ENCODE results near the gene AIFM2.

Gene AIFM2

DNA sequence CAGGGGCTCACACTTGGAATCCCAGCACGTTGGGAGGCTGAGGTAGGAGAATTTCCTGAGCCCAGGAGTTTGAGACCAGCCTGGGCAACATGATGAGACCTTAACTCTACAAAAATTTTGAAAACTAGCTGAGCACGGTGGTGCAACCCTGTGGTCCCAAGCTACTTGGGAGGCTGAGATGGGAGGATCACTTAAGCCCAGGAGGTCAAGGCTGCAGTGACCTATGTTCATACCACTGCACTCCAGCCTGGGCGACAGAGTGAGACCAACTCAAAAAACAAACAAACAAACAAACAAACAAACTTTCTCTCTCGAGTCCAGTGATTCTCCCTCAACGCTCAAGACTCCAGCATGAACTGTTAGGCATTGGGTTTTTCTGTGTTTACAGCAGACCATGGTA, 15.9 kb upstream of the AIFM2 start:
- DNase-seq (ENCODE audit: low read depth, low spot score), result no peak
- H3K4me3 ChIP-seq (ENCODE audit: low read length), result no peak overlapping the region

DNA sequence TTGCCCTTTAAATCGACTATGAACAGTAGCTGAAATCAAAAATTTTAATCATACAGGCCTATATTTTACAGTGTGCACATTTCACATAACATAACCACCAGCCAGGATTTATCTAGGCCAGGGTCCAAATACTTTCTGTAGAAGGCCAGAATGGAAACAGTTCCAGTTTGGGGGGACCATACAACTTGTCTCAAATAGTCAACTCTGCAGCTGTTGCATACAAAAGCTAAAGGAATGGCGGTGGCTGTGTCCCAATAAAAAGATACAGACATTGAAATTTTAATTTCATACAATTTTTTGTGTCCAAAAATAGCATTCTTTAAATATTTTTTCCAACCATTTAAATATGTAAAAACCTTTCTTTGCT, 14.6 kb upstream of the AIFM2 start:
- H3K4me3 ChIP-seq (ENCODE audit: low read length), result peak overlapping the region; percentile 75
- no peak for DNase-seq (ENCODE audit: low read depth, low spot score)

DNA sequence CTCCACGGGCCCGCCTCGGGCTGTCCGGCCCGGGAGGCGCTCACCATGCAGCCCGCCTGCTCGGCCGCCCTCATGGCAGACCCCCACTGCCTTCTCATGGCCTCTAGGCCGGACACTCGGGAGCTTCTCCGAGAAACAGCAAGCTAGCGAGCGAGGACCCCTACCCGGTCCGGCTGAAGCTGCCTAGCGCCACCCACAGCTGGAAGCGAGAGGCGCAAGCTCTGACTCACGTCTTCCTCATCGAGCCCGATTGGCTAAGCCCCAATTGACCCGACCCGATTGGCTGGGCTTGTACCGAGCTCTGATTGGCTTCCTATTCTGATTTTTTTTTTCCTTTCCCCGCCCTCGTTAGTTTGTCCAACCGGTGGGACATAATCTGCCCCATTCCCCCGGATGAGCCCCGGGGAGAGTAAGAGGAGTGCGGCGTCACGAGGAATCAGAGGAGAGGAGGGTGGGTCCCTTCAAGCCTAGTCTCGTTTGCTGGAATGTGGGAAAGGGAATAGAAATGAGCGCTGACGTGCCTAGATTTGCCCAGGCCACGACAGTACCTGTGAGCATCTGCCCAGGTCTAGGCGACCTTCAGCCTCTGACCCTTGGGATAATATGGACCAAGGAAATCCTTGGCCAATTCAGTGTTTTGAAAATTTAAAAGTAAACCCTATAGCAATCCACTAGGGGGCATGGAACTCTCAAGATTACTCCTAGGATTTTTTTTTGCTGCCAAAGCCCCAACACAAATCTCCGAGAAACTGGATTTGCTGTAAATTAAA, 14.0 kb upstream of the AIFM2 start, which contains the start of gene TYSND1:
Gene TYSND1, minus strand, starts transcription at position 212 of the 770 bp plus-strand sequence. Its CDS starts 114 bp downstream, at position 98.
- H3K4me3 ChIP-seq (ENCODE audit: low read length), result peak within 1 kb of the TSS; percentile 75
- peak; percentile 97 for DNase-seq (ENCODE audit: low read depth, low spot score)

DNA sequence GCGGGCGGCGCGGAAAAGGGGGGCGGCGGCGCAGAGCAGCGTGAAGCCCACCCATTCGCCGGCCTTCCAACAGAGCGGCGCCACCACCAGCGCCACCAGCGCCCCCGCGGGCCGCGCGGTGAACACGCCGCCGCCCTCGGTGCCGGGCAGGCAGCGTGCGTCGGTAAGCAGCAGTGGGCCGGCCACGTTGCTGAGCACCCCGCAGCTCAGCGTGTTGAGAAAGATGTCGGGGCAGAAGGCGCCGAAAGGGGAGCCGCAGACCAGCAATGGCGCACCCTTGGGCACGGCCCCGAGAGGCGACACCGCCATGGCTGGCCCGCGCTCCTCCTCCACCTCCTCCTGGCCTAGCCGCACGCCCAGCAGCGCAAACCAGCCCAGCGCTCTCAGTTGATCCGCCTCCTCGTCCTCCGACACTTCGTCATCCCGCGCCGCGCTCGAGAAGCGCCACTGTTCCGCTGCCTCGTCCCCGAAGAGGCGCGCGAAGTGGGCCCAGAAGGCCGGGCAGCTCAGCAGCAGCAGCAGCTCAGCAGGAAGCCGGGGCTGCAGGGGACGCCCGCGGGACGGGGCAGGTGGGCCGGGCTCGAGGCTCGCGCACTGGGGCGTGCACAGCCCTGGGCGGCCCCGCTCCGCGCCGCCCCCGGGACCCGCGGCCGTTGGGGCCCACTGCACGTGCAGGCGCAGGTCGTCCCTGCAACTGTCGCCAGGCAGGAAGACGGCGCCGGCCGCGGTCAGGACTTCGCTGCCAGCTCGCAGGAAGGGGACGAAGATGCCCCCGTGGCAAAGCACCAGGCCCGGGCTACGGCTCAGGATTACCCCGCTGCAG, 13.3 kb upstream of the AIFM2 start:
- DNase-seq (ENCODE audit: low read depth, low spot score), result peak; percentile 37
- H3K4me3 ChIP-seq (ENCODE audit: low read length), result peak overlapping the region; percentile 75

DNA sequence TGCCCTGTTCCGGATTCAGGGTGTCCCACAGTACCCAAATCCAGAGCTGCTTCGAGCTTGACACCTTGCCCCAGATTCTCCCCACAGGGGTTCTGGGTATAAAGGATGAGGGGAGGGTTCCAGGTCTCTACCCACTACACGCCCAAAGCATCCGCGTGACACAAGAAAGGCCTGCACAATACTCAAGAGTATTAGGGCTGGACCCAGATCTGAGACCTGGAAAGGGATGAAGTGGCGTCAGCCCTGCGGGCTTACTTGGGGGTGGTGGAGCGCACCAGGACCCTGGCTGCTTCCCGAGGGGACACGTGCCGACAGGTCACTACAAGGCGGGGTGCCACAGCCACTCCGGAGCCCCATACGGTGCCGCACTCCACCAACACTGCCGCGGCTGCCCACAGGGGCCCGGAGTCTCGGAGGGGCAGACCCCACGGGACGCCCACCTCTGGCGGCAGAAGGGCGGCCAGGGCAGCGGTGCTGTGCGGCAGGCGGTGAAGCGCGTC, 12.6 kb upstream of the AIFM2 start:
- no peak for DNase-seq (ENCODE audit: low read depth, low spot score)
- H3K4me3 ChIP-seq (ENCODE audit: low read length), result peak overlapping the region; percentile 75

DNA sequence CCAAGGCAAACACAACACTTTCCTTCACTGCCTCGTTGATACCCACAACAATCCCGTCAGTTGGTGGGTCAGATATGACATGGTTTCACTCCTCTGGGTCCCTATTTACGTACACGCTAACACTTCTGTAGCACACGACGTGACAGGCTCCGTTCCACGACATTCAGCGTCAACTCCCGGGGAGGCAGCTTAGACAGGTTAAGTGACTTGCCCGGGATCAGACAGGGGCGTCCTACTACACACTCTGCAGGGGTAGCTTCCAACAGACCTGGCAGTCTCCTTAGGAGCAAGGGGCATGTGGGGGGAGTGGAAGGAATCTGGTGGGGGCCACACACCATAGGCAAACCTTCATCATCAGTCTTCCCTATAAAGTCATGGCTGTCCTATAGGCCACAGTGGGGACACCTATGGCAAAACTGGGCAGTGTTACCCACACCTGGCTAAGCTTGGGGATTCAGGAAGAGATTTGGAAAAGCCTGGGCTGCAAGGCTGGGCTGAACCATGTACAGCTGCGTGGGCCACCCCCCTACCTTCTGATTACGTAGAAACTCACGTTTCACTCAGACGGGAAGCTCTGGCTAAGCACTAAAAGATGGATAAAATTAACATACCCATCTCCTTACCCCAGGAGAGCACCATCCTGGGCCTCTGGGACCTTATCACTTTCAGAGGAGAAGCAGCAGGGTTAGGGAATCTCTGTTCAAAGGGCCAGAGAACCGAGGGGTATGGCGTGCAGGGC, 11.9 kb upstream of the AIFM2 start:
- no peak overlapping the region for H3K4me3 ChIP-seq (ENCODE audit: low read length)
- no peak for DNase-seq (ENCODE audit: low read depth, low spot score)

DNA sequence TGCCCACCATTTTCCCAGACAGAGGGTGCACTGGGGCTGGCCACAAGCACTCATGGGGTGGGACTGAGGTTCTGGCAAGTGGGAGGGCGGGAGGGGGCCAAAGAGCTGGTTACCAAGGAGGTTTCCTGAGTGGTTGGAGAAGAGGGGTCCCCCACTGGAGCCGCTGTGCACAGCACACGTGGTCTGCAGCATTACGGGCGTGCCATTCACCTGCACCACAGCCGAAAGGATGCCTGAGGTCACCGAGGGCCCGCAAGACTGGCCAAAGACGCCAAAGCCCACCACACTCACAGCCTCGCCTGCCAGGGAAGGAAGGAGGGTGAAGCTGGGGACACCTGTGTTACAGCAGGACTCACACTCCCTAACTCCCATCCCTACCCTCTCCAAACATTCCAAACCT, 9.9 kb upstream of the AIFM2 start:
- H3K4me3 ChIP-seq (ENCODE audit: low read length), result no peak overlapping the region
- DNase-seq (ENCODE audit: low read depth, low spot score), result no peak

DNA sequence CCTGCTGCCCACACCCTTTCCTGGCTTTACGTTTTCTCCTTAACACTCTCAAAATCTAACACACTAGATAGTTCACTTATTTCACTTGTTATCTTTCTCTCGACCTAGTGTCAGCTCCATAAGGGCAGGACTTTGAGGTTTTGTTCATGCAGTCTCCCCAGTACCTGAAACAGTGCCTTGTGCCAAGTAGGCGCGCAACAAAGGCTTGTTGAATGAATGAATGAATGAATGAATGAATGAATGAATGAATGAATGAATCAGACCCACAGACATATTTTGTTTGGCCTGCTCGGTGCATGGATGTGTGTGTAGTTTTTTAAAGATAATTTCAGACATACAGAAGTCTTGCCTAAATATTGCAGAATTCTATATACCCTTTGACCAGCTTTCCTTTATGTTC, 7.7 kb upstream of the AIFM2 start:
- no peak for DNase-seq (ENCODE audit: low read depth, low spot score)
- H3K4me3 ChIP-seq (ENCODE audit: low read length), result no peak overlapping the region

DNA sequence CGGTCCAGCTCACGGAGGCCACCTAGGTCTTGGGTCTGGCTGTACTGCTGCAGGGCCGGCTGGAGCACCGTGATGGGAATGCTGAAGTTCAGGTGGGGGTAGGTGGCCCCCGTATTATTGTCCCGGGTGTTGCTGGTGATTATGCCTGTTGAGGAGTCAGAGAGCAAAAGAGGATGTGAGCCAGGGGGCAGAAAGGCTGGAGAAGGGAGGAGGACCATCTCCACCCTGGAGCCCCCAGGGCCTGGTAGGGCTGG, 7.3 kb upstream of the AIFM2 start:
- DNase-seq (ENCODE audit: low read depth, low spot score), result no peak
- no peak overlapping the region for H3K4me3 ChIP-seq (ENCODE audit: low read length)

DNA sequence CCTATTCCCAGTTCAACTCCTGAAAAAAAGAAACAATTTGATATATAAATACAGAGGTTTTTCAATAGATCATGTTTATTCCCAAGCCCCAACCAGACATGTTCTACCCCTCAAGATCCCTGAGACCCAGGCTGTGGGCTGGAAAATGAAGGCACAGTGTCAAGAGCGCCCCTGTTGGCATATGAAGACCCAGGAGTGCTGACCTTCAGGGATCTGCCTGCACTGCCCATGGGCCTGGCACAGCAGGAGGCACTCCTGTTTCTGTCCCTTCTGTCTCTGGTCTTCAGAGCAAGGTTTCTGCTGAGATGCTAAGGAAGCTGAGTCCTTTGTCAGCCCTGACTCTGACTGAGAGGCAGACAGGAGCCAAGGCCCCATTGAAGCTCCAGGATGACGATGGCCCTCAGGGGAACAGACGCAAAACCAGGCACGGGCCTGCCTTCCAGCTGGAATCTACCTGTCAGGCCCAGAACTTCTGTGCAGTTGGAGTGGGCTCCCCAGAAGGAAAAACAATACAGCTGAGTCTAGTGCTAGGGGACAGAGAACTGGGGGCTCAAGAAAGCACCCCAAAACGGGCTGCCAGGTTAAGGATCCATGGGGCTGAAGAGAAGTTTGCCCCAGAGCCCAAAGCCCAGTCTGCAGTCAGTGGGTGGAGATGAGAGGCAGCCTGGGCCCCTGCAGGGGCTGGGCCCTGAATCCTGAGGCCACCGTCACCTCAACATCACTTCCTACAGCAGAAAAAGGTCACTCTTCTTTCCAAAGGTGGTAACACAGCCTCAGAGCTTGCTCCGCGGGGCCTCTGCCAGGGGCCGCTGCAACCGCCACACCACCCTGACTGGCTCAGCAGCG, 6.7 kb upstream of the AIFM2 start:
- no peak for DNase-seq (ENCODE audit: low read depth, low spot score)
- H3K4me3 ChIP-seq (ENCODE audit: low read length), result no peak overlapping the region

DNA sequence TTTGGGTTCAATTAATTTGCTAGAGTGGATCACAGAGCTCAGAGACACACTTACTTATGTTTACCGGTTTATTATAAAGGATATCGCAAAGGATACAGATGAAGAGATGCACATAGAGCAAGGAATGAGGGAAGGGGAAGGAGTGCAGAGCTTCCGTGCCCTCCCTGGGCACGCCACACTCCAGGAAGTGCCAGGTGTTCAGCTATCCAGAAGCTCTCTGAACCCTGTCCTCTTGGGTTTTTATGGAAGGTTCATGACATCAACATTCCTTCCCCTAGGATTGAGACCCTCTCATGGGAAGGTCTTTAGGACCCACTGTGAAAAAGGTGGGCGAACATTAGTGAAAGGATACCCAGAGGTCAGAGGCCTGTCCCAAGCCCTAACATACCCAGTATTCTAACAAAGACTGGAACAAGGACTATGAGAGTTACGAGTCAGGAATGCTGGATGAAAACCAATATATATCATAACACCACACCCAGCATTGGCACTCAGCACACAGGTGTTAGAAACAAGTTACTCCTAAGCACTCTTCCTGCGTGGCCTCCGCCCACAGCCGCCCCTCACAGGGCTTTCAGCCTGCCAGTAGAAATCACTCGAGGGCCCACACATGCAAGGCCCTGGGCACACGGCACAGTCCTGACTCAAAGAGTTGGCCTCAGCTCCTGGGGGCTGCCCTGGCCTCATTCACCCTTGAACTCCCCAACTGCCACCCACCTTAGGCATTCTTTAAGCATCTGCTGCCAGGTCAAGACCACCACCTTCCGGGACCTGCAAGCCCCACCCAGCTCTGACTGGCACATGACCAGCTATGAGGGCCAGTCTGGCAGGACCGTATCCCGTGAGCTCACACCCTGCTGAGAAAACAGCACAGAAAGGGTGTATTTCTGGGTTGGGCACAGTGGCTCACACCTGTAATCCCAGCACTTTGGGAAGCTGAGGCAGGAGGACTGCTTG, 5.6 kb upstream of the AIFM2 start:
- no peak overlapping the region for H3K4me3 ChIP-seq (ENCODE audit: low read length)
- no peak for DNase-seq (ENCODE audit: low read depth, low spot score)

DNA sequence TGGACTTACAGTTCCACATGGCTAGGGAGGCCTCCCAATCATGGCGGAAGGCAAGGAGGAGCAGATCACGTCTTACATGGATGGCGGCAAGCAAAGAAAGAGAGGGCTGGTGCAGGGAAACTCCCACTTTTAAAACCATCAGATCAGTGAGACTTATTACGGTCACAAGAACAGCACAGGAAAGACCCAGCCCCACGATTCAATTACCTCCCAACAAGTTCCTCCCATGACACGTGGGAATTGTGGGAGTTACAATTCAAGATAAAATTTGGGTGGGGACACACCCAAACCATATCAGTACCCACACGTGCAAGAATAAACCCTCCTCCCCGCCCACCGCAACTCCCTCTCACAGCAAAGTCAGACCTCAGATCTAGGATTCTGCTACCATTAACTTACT, 4.5 kb upstream of the AIFM2 start:
- DNase-seq (ENCODE audit: low read depth, low spot score), result no peak
- H3K4me3 ChIP-seq (ENCODE audit: low read length), result no peak overlapping the region

DNA sequence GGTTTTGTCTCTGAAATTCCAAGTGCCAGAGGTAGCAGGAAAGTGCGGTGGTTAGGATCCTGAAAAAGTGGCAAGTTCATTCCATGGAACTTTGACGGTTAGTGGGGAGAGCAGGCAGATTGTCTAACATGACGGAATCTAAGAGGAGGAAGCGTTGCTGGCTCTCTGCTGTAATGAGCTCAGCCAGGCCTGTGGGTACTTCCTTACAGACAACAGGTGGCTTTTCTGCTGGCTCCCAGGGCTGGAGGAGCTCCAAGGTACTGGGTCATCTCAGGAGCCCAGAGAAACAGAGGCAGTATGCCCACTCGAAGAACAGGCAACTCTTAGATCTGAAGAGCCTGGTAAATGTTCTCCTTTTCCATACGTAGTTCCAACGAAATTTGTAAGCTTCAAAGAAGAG, 3.1 kb upstream of the AIFM2 start:
- no peak overlapping the region for H3K4me3 ChIP-seq (ENCODE audit: low read length)
- DNase-seq (ENCODE audit: low read depth, low spot score), result no peak

DNA sequence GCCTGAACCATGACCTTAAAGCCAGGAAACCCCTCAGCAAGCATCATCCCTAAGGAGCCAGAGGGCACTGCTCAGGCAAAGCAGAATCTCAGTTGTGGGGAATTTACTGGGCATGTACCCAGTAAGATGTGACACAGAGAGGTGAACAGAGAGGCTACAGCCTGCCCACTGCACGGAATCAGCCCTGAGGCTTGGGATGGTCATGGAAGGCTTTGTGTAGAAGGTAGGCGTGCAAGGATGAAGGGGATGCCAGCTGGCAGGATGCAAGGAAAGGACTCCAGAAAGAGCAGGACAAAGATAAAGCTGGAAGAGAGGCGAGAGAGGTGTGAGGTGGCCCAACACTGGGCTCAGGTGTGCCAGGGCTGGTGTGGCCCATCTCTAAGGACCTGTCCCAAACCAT, 2.4 kb upstream of the AIFM2 start:
- DNase-seq (ENCODE audit: low read depth, low spot score), result no peak
- no peak overlapping the region for H3K4me3 ChIP-seq (ENCODE audit: low read length)

DNA sequence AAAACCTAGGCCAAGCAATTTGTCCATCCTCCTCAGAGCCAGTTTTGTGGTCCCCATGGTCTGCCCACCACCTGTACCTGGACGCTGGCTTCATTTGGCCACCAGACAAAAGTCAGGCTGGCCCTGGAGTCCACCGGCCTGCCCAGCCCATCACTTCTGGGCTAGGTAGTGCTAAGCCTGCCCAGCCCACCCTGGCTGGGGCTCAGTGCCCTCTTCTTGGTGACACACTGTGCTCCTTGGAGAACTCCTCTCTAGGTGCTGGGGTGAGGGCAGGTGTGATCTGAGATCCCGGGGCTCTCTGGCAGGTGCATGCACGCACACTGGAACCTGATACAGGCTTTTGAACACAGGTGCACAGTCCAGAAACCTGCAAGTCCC, 1.1 kb downstream of the AIFM2 start:
- DNase-seq (ENCODE audit: low read depth, low spot score), result no peak
- no peak overlapping the region for H3K4me3 ChIP-seq (ENCODE audit: low read length)

DNA sequence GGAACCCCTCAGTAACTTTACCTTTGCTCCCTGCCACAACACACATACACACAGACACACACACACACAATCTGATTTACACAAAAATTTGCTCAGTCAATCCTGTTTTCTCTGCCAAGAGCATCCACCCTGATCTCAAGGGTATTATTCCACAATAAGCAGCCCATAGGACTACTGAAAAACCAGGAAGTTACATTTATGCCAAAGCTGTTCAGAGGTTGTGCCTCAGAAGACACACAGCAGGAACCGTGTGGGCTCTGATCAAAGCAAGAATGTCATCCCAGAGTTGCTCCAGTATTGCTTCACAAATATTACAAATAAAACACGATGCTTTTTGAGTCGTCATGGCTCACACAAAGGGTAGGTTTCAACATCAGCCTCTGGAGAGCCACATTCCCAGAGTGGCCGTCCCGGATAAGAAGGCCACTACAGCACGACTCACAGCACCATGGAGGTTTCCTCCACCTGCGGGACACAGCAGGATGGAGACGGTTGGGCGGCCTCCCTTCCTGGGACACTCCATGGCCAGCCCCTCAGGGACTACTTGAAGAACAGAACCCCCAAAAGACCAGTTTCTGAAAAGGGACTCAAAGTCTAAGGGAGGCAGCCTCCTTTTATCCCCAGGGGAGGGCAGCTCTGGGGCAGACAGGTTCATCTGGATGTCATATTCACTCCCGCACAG, 1.6 kb downstream of the AIFM2 start:
- H3K4me3 ChIP-seq (ENCODE audit: low read length), result no peak overlapping the region
- DNase-seq (ENCODE audit: low read depth, low spot score), result no peak

DNA sequence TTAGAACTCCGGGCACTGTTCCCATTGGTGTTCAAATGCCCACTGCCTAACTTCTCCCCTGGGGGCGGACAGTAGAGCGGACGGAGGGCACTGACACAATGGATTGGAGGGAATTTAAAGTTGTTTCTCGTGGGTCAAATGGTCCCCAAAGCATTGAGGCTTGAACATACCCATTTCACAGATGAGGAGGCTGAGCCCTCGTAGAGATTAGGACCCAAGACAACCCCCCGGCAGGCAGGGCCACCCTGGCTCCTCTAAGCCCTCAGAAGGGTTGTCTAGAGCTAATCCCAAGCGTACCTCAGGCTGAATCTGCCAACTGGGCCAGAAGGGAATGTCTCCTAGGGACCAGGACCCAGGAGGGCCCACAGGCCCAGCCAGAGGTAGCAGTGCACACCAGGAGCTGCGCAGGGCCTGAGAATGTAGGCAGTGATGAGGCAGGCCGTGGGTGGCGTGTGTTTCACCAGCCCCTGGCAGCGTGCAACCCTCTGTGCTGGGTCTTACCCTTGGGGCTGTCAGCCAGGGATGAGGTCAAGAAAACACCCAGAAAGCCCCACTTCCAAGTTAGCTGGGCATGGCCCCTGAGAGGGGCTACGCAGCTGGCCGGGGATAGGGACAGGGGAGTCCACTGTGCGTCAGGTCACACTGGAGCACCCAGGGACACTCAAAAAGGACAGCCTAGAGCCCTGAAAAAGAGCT, 5.8 kb downstream of the AIFM2 start:
- no peak for DNase-seq (ENCODE audit: low read depth, low spot score)
- H3K4me3 ChIP-seq (ENCODE audit: low read length), result no peak overlapping the region
